PFSK-1 (cell line): ENCODE results near the gene IL10.

ENCODE experiments used
- POLR2AphosphoS5 ChIP-seq: IDR thresholded peaks from 2 replicates; pipeline ENCODE4 v1.6.1; 2012; ENCODE audit warnings: low read depth, mild to moderate bottlenecking, control low read depth, low read length, moderate library complexity
- SIN3A ChIP-seq: IDR thresholded peaks from 2 replicates; pipeline ENCODE4 v1.6.1; 2012; ENCODE audit warnings: mild to moderate bottlenecking, low read length, moderate library complexity, borderline replicate concordance; ENCODE audit not compliant: insufficient read depth

DNA sequence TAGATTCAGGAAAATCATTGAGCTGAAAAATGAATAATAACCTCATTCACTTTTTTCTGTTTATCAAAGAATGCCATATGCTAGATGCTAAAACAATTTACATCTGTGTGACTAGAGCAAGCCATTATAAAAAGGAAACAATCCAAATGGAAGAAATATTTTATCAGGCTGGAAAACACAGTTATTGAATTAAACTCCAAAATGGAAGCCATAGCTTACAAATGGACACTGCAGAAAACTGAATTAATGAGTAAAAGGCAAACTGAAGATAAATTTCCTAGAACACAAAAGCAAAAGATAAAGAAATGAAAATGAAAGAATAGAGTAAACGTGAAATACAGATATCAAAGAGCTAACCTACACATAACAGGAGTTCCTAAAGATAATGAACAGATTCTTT is 33.1 kb upstream of the IL10 start:
- TF ChIP-seq SIN3A (no peak), POLR2AphosphoS5 (no peak)
